Posterior cingulate gyrus (tissue), 11 donors: ENCODE results near the gene FGD5.

ENCODE experiments used
- DNase-seq, 10 donors: peaks; one replicate each; pipeline versions ENCODE4 v3.0.0 to v3.0.0-alpha.2; 2020 to 2021; ENCODE audit warnings: mixed read lengths in 3 of 10
- intact Hi-C: fragments of 100-400 bp; cut with DNase I; formaldehyde crosslinking; loops from one replicate; pipeline ENCODE4 v1.15.1; 2023

The FGD5 gene, protein sequence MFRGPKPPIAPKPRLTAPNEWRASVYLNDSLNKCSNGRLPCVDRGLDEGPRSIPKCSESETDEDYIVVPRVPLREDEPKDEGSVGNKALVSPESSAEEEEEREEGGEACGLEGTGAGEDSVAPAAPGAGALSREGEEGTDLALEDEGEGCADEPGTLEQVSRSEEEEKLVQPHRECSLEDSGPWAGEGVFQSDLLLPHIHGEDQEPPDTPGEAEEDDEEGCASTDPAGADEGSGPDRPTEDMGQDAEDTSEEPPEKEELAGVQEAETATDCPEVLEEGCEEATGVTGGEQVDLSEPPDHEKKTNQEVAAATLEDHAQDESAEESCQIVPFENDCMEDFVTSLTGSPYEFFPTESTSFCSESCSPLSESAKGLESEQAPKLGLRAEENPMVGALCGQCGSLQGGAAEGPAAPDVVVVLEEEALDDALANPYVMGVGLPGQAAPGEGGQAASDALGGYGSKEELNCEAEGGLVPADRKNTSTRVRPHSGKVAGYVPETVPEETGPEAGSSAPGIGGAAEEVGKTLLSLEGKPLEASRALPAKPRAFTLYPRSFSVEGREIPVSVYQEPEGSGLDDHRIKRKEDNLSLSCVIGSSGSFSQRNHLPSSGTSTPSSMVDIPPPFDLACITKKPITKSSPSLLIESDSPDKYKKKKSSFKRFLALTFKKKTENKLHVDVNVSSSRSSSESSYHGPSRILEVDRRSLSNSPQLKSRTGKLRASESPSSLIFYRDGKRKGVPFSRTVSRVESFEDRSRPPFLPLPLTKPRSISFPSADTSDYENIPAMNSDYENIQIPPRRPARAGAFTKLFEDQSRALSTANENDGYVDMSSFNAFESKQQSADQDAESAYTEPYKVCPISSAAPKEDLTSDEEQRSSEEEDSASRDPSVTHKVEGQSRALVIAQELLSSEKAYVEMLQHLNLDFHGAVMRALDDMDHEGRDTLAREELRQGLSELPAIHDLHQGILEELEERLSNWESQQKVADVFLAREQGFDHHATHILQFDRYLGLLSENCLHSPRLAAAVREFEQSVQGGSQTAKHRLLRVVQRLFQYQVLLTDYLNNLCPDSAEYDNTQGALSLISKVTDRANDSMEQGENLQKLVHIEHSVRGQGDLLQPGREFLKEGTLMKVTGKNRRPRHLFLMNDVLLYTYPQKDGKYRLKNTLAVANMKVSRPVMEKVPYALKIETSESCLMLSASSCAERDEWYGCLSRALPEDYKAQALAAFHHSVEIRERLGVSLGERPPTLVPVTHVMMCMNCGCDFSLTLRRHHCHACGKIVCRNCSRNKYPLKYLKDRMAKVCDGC (N-terminal part only)

GRCh38 chr3:14818804-14819500 lies at the start of gene FGD5:
Gene FGD5 (plus strand): TSS chr3:14818962. CDS start chr3:14819072, 110 bp downstream.
- peak in 1 of 10 donors; percentile 65 for DNase-seq
- intact Hi-C loops, result no loop called here

DNA sequence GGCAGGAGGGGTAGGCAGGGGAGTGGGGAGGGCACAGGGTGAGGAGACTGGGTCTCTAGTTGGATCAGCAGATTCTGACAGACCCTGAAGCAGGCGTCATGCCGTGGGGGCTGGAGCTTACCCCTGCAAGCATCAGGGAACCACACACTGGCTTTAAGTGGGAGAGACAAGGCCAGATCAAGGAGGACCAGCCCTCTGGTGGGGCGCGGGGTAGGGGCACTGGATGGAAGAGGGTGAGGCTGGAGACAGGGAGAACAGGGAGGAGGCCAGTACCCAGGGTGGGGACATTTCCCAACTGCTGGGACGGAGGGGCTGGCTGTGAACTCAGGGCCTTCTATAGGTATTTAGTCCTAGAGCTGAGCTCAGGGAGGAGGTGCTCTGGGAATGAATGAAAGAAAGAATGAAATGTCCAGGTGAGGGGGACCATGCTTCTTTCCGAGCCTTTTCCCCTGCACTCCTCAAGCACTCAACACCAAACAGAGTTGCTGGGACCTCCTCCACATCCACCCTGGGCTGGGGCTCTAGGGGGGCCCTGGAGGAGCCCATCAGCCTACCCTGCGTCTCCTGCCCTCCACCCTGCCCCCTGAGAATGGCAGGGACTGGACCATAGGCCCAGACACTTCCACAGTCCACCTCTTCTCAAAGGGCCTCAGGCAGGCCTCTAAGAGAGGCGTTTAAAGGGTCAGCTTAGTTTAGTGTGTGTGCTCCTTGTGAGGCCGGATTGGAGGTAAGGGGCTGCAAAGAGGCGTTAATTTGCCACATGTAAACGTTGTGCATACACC lies 49.0 kb upstream of the FGD5 start:
- DNase-seq, result no peak
- intact Hi-C loops, result no loop called here

DNA sequence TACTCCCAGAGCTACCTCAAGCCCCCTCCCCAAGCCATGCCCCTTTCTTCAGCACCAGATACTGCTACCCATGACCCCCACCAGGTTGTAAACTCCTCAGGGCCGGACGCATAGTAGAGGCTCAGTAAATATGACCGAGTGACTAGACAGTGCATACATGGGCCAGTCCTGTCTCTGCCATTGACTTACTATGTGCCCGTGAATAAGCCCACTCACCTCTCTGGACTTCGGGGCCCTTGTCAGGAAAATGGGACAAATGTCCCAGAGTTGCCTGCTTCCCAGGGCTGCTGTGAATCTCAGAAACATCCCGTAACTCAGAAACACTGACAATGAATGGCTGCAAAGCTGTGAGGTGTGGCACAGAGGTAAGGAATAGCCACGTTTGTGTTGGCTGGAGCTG lies 48.2 kb upstream of the FGD5 start:
- DNase-seq, result no peak
- intact Hi-C loops, result no loop called here

- intact Hi-C loops, result no loop called here
- no peak for DNase-seq
Observed at GRCh38 chr3:14771593-14772497, 46.9 kb upstream of the FGD5 start.

GRCh38 chr3:14772533-14773138 lies 46.1 kb upstream of the FGD5 start:
- peak in 1 of 10 donors; percentile 61 for DNase-seq
- intact Hi-C loops, result no loop called here

DNA sequence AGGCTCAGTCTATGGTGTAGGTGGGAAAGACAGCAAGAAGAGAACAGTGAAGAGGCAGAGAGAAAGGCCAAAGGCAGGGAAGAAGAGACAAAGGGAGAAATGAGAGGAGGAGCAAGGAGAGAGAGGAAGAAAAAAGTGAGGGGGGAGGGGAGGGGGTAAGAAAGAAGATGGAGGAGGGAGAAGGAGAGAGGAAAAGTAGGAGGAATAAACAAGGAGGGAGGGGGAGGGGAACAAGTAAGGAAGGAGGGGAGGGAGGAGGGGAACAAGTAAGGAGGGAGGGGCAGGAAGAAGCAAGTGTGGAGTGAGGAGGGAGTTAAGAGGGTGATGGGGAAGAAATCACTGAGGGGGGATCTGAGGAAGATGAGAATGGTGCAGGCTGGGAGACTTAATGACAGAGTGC lies 45.5 kb upstream of the FGD5 start:
- intact Hi-C loops, result no loop called here
- DNase-seq, result no peak

DNA sequence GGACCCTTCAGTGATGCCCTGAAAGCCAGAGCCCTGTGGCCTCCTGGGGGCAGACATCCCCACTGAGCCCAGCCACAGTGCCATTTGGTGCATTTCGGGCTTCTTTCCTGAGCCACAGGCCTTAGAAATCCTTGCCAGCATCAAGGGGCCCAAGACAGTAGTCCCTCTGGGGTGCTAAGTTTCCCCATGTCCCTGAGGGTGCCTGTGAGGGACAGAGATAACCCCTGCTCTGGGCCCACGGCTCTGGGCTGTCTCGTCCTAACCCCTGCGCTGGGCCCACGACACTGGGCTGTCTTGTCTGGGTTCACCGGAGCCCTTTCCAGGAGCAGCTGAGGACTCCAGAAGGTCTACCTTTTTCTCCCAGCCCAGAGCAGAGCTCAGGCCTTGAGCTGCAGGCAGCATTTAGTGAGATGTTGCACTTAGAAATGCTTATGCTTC lies 45.1 kb upstream of the FGD5 start:
- intact Hi-C loops, result no loop called here
- DNase-seq, result peak in 1 of 10 donors; percentile 68

GRCh38 chr3:14774431-14774830 lies 44.3 kb upstream of the FGD5 start:
- peak in 1 of 10 donors; percentile 54 for DNase-seq
- intact Hi-C loops, result no loop called here

DNA sequence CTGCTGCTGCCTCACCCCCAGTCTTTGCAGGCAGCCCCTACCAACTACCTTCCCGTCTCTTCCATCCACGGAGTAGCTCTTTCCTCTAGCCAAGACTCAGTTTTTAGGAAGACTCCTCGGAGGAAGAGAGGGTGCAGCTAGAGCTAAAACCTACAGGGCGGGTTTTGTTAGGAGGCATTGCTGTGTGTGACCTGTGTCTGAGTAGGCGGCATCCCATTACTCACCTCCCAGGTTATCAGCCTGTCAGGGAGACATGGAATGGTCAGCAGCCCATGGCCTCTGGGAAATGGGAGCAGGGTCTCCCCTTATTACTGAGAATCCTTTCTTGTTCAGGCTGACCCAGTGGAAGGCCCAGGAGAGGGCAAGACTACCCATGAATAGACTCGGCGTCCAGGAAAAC lies 43.8 kb upstream of the FGD5 start:
- DNase-seq, result no peak
- intact Hi-C loops, result no loop called here

GRCh38 chr3:14775563-14775962 lies 43.2 kb upstream of the FGD5 start:
- DNase-seq, result no peak
- intact Hi-C loops, result no loop called here

DNA sequence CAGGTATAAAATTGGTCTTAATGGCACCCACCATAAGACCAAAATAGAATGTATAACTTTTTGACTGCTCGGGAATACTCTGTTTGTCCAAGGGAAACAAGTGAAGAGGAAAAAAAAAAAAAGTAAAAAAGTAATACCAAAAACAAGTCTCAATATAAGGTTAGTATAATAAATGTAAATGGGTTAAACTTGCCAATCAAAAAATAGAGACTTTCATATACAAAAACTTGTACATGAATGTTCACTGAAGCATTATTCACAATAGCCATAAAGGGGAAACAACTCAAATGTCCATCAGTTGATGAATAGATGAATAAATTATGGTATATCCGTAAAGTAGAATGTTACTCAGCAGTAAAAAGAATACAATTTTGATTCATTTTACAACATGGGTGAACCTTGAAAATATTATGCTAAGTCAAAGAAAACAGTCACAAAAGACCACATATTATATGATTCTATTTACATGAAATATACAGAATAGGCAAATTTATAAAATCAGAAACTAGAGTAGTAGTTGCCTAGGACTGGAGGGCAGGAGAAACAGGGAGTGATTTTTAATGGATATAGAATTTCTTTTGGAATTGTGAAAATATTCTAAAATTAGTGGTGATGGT lies 39.6 kb upstream of the FGD5 start:
- intact Hi-C loops, result no loop called here
- DNase-seq, result no peak

GRCh38 chr3:14780927-14781507 lies 37.7 kb upstream of the FGD5 start:
- DNase-seq, result no peak
- intact Hi-C loops, result no loop called here

GRCh38 chr3:14783480-14784086 lies 35.2 kb upstream of the FGD5 start:
- intact Hi-C loops, result no loop called here

GRCh38 chr3:14784087-14784681 lies 34.6 kb upstream of the FGD5 start:
- DNase-seq, result no peak
- intact Hi-C loops, result no loop called here

More at GRCh38 chr3:14783480-14784086, 35.2 kb upstream of the FGD5 start:
- no peak for DNase-seq

GRCh38 chr3:14785207-14786155 lies 33.3 kb upstream of the FGD5 start:
- DNase-seq, result peak in 1 of 10 donors; percentile 39
- intact Hi-C loops, result no loop called here
